DMS153 treated with DMSO at 0.1 percent for 48 hours (cell line): ENCODE data around the gene MOAP1.
"Not testable (repeated sequence)": the region's sequence is repeated elsewhere in the genome, so short reads cannot be mapped to it uniquely, and the experiment has no call there.

Source experiments
- DNase-seq: peaks from one replicate; lab custom pipeline; 2025; ENCODE audit not compliant: unreplicated experiment; lab: John Stamatoyannopoulos, UW

MOAP1 gene

GRCh38 chr14:93148979-93149378 lies 35.7 kb downstream of the MOAP1 start:
- DNase-seq: no peak

- DNase-seq: no peak
Observed at GRCh38 chr14:93146119-93146518, 38.6 kb downstream of the MOAP1 start.

- no peak for DNase-seq
Observed at GRCh38 chr14:93142854-93143652, 41.6 kb downstream of the MOAP1 start.

- peak; percentile 42 for DNase-seq
Observed at GRCh38 chr14:93137864-93138263, 46.8 kb downstream of the MOAP1 start.

- DNase-seq: not testable (repeated sequence)
Observed at GRCh38 chr14:93136508-93136907, 48.2 kb downstream of the MOAP1 start.

- no peak for DNase-seq
Observed at GRCh38 chr14:93136009-93136408, 48.7 kb downstream of the MOAP1 start.

GRCh38 chr14:93135399-93135798 lies 49.3 kb downstream of the MOAP1 start:
- no peak for DNase-seq

GRCh38 chr14:93133464-93133863 lies 51.2 kb downstream of the MOAP1 start:
- DNase-seq: no peak

GRCh38 chr14:93132472-93133065 lies 52.1 kb downstream of the MOAP1 start:
- DNase-seq: no peak
